Stimulated activated CD8-positive, alpha-beta memory T cell treated with anti-CD3 and anti-CD28 coated beads, Interleukin-12 subunit alpha, Interleukin-12 subunit beta, amount 100 ng/mL, for 1 hour (primary cell): ENCODE results near the gene CCDC136.

Experiments used
- DNase-seq: peaks from one replicate; pipeline ENCODE4 v3.0.0-alpha.2; 2020; ENCODE audit warnings: low read depth

Gene CCDC136

GRCh38 chr7:128844777-128845311, 53.1 kb downstream of the CCDC136 start:
- no peak for DNase-seq

GRCh38 chr7:128845475-128845874, 53.7 kb downstream of the CCDC136 start:
- no peak for DNase-seq

DNA sequence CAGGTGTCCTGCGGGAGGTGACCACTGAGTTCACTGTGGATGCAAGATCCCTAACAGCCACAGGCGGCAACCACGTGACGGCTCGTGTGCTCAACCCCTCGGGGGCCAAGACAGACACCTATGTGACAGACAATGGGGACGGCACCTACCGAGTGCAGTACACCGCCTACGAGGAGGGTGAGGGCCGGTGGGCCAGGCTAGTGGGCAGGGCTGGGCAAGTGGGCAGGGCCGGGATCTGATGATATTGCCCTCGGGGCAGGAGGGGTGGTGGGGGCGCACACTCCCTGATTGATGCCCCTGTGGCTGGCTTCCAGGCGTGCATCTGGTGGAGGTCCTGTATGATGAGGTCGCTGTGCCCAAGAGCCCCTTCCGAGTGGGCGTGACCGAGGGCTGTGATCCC, 54.2 kb downstream of the CCDC136 start:
- DNase-seq, result no peak

GRCh38 chr7:128846781-128847444, 55.1 kb downstream of the CCDC136 start:
- no peak for DNase-seq

DNA sequence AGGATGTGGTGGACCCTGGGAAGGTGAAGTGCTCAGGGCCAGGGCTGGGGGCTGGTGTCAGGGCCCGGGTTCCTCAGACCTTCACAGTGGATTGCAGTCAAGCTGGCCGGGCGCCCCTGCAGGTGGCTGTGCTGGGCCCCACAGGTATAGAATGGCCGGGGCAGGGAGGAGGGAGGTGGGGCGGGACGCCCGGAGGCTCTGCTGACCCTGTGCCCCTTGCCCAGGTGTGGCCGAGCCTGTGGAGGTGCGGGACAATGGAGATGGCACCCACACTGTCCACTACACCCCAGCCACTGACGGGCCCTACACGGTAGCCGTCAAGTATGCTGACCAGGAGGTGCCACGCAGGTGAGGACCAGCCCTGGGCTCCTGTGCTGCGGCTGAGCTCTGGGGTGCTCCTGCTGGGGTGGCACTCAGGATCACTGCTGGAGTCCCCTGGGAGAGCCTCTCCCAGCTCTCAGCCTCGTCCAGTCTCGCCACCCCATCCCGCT, 56.0 kb downstream of the CCDC136 start:
- no peak for DNase-seq

DNA sequence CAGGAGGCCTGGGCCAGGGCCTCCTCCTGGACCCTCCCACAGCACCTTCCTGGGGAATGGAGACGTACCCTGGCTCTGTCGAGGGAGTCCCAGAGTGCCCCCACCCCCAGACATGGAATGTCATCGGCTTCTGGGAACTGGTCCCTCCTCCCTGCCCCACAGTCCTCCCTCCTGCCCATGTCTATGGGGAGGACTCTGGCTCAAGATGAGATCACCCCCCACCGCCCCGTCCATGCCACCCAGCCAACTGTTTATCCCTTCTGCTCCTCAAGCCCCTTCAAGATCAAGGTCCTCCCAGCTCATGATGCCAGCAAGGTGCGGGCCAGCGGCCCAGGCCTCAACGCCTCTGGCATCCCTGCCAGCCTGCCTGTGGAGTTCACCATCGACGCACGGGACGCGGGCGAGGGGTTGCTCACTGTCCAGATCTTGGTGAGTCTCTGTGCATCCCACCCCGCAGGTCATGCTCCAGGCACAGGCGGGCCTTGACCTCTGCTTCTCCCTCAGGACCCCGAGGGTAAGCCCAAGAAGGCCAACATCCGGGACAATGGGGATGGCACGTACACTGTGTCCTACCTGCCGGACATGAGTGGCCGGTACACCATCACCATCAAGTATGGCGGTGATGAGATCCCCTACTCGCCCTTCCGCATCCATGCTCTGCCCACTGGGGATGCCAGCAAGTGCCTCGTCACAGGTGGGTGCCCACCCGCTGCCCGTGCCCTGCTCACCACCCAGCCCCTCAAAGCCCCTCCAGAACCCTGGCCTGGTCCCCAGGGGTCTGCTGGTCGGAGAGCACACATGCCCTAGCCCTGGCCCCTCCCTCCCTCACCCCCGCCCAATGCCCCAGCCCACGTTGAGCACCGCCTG, 56.8 kb downstream of the CCDC136 start:
- no peak for DNase-seq

DNA sequence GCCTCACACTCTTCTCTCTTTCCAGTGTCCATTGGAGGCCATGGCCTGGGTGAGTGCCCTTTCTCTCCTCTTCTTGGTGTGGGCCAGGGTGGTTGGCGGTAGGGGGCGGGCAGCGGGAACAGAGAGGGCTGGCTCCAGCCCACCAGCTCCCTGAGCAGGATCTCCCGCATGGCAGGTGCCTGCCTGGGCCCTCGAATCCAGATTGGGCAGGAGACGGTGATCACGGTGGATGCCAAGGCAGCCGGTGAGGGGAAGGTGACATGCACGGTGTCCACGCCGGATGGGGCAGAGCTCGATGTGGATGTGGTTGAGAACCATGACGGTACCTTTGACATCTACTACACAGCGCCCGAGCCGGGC, 57.4 kb downstream of the CCDC136 start:
- no peak for DNase-seq

DNA sequence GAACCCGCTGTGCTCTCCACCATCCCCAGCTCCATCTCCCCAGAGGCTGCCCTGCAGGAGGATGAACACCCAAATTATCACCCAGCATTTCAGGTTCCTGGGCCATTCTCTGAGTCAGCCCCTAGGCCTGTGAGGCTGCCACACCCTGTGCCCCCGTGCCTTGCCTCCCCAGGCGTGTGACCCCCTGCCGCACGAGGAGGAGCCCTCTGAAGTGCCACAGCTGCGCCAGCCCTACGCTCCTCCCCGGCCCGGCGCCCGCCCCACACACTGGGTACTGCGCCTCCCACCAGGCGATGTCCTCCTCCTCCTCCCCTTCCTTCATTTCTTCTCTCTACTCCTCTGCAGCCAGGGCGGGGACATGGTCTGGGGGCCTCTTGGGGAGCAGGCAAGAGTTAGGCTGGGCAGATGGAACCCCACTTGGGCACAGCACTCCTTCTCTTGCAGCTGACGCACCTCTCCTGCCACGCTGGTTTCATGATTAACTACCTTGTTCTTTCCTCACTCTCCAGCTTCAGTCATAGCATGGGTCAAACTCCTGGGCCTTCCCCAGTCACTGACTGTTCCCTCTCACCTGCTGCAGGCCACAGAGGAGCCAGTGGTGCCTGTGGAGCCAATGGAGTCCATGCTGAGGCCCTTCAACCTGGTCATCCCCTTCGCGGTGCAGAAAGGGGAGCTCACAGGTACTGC, 58.2 kb downstream of the CCDC136 start:
- no peak for DNase-seq

GRCh38 chr7:128852537-128853254, 60.9 kb downstream of the CCDC136 start:
- DNase-seq, result no peak

DNA sequence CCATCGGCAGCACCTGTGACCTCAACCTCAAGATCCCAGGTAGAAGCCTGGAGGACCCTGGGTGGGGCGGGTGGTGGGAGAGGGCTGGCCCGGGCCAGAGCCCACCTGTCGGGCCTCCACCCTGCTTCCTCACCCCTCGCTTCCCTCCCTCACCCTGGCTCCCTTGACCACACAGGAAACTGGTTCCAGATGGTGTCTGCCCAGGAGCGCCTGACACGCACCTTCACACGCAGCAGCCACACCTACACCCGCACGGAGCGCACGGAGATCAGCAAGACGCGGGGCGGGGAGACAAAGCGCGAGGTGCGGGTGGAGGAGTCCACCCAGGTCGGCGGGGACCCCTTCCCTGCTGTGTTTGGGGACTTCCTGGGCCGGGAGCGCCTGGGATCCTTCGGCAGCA, 62.0 kb downstream of the CCDC136 start:
- DNase-seq, result no peak

GRCh38 chr7:128854396-128854795, 62.6 kb downstream of the CCDC136 start:
- DNase-seq, result no peak

GRCh38 chr7:128855559-128855958, 63.8 kb downstream of the CCDC136 start:
- no peak for DNase-seq

- DNase-seq, result no peak
These were observed 64.4 kb downstream of the CCDC136 start for GRCh38 chr7:128856001-128856718.

- DNase-seq, result no peak
These were observed 66.8 kb downstream of the CCDC136 start for GRCh38 chr7:128858380-128859231.

DNA sequence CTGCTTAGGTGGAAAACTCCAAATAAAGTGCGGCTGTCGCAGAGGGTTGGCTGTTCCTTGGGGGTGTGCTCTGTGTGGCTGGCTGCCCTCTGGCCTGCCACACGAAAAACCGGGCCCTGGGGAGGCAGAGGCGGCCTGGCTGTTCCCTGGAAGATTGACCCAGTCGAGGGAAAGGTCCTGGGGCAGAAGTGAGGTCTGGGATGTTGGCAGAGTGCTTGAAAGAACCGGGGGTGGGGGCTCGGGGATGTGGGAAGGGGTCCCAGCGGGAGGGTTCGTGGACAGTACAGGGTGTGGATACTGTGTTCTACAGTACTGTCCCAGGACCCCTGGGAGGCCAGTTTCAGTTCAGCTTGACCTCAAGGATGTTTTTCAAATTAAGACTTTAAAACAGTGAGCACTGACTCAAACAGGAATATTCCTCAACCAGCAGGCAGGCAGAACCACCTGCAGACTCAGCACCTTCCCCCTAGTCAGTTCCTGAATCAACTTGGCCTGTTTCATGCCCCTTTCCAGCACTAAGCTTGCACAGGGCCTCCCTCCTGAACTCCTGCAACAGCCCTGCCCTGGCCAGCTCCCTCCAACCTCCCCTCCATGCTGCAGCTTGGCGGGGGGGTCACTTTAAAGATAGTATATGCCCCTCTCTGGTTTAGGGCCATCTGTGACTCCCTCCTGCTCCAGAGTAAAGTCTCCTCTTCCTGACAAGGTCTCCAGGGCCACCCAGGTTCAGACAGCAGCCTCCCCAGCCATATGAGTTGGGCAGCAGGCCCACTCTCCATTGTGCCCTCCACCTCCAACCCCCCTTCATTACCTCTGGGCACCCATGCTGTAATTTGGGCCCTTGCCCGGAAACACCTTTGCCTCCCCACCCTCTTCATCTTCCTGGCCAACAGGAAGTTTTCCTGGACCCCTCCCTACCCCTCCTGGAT, 67.7 kb downstream of the CCDC136 start:
- DNase-seq, result no peak

DNA sequence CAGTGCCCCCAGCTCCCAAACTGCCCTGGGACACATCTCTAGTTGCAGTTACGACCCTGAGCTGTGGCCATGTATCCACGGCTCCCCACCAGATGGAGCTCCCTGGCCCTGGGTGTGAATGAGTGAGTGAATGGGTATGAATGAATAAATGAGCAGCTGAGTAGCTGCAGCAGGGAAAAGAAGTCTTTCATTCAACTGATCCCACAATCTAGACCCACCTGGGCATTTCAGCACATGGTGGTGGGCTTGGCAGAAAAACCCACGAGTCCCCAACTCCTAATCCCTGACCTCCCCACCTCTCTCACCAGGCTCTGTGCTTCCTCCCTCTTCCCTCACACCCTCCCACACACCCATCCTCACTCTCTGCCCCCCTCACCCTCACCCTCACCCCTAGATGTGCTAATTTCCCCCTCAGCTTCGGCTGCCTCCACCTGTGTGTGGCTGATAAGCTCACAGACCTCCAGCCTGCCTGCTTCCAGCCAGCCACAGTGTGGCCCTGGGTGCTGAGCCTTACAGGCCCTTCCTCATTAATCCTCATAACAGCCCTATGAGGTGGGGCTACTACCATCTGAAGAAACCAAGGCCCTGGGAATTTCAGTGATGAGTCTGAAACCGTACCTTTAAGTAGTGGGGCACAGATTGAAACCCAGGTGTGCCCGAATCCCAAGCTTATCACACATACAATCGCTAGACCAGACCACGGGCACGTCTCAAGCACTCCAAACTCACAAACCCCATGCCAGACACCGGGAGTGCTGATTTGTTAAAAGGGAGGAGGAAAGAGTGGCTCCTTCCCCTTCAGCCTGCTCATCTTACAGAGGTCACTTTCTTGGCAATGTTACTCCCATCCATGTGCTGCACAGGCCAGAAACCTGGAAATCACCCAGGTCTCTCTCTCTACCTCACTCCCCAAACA, 68.6 kb downstream of the CCDC136 start:
- no peak for DNase-seq

DNA sequence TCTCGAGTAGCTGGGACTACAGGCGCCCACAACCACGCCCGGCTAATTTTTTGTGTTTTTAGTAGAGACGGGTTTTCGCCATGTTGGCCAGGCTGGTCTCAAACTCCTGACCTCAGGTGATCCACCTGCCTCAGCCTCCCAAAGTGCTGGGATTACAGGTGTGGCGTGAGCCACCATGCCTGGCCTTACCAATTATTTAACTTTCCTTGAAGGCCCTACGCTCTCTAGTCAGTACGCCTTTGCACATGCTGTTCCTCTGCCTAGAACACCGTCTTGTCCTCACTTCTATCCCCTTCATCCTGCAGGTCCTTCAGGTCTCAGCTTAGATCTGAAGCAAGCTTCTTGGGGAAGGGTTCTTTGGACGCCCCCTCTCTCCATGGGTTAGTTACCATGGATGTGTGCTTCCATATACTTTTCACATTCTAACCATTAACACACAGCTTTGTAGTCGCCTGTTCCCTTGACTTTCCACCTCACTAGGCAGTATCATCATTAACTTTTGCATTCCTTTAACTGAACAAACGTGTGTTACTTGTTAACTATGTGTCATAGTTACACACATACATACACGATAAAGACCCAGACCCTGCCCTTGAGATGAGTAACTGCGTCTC, 70.3 kb downstream of the CCDC136 start:
- DNase-seq, result no peak
